Right lobe of liver (tissue), 6 donors: ENCODE measurements around the gene KRTAP10-9. TPM values are rescaled to one million over a fixed set of nuclear protein-coding genes. Genes with fewer than 3 reads are reported as not detected.

ENCODE experiments used
- ATAC-seq, 4 donors: fragments of 200-7000 bp; cut with Tn5 transposase; one replicate each; pipeline ENCODE4 v1.9.1; 2020; ENCODE audit warnings: mild to moderate bottlenecking in 4 of 4, moderate library complexity in 4 of 4
- DNase-seq, 3 donors: peaks; one replicate each; pipeline ENCODE4 v3.0.0-alpha.2; 2020
- H3K27ac ChIP-seq, 3 donors: fragments of 200-600 bp; one replicate each; pipeline ENCODE4 v1.8.0; 2022
- H3K27me3 ChIP-seq, 2 donors: fragments of 200-600 bp; one replicate each; pipeline ENCODE4 v1.8.0; 2022
- H3K36me3 ChIP-seq, 4 donors: fragments of 200-600 bp; sonication (generic) in 1 of 4; one replicate each; pipeline versions ENCODE4 v1.5.1 to v1.8.0; 2017 to 2022; ENCODE audit warnings: control low read depth in 1 of 4
- H3K4me1 ChIP-seq, 4 donors: fragments of 200-600 bp; sonication (generic) in 1 of 4; one replicate each; pipeline versions ENCODE4 v1.5.1 to v1.8.0; 2017 to 2022; ENCODE audit warnings: control low read depth in 1 of 4
- H3K4me3 ChIP-seq, 3 donors: fragments of 200-600 bp; one replicate each; pipeline ENCODE4 v1.8.0; 2022
- H3K9me3 ChIP-seq, 4 donors: fragments of 200-600 bp; sonication (generic) in 1 of 4; one replicate each; pipeline versions ENCODE4 v1.5.1 to v1.8.0; 2017 to 2022; ENCODE audit warnings: control low read depth in 1 of 4
- CTCF ChIP-seq, 4 donors: fragments of 200-600 bp in 3 of 4; fragments of 450-650 bp in 1 of 4; IDR thresholded peaks; one replicate each; pipeline versions ENCODE4 v1.5.1 to v1.8.0; 2016 to 2022; ENCODE audit warnings: antibody characterized with exemption in 4 of 4, mild to moderate bottlenecking in 2 of 4
- POLR2A ChIP-seq: fragments of 450-650 bp; IDR thresholded peaks from one replicate; pipeline ENCODE4 v1.6.1; 2017; ENCODE audit warnings: antibody characterized with exemption, mild to moderate bottlenecking
- WGBS: methylation state at CpG from one replicate; pipeline ENCODE4 v1.1.6; 2018; ENCODE audit warnings: low coverage, low lambda C conversion rate; ENCODE audit not compliant: insufficient coverage; ENCODE audit errors: missing lambda C conversion rate; 5-methylcytosine and 5-hydroxymethylcytosine counted together
- intact Hi-C, 2 donors: fragments of 100-400 bp; cut with DNase I; formaldehyde crosslinking; loops; one replicate each; pipeline versions ENCODE4 v1.11.2 to v1.14.1; 2022
- total RNA-seq, 6 experiments: library from RNA; depleted of rRNA in 2 of 6; stranded (reverse); fragments of >200 nt in 2 of 6; fragmentation: NEBNext Ultra II Directional in 3 of 6; extraction: Animal tissue kit (Norgen Biotek cat#: 25700) in 3 of 6; gene quantifications; one replicate each; pipeline versions ENCODE4 v1.1.0 to v1.2.4, GENCODE V29; 2016 to 2023
- donor health status: DM: no; HTN: yes; CAD: no.
- donor health status: DM: no; HTN: no; CAD: no.
- donor health status: DM: no; HTN: no; CAD: no.
- donor health status: DM: no; HTN: yes; CAD: no.
- donor health status: DM: no; HTN: yes; CAD: no.

The KRTAP10-9 gene
- total RNA-seq, 6 experiments from 2014 or later = not detected

GRCh38 chr21:44648557-44649311 is 21.8 kb downstream of the KRTAP10-9 start:
- peaks cover 0 to 5% (median 2%) of the 10 kb centered on the region in 4 donors for H3K9me3 ChIP-seq
- H3K36me3 ChIP-seq = no peaks in the 10 kb centered on the region
- H3K27ac ChIP-seq = no peak overlapping the region
- intact Hi-C loops = no loop called here
- no peak for DNase-seq
- TF ChIP-seq CTCF (IDR thresholded peaks at IDR 0.05) (no peak), POLR2A (no peak)
- no peak overlapping the region for H3K4me3 ChIP-seq
- peak in 1 of 4 donors; percentile 19 for ATAC-seq
- H3K27me3 ChIP-seq = no peaks in the 10 kb centered on the region
- 64% methylated on average over 3 of the region's 33 CpGs for WGBS
- no peaks in the 10 kb centered on the region for H3K4me1 ChIP-seq

GRCh38 chr21:44649521-44650100 is 22.7 kb downstream of the KRTAP10-9 start:
- H3K4me1 ChIP-seq = no peaks in the 10 kb centered on the region
- H3K27ac ChIP-seq = no peak overlapping the region
- no peaks in the 10 kb centered on the region for H3K27me3 ChIP-seq
- H3K36me3 ChIP-seq = no peaks in the 10 kb centered on the region
- H3K4me3 ChIP-seq = no peak overlapping the region
- no peak for ATAC-seq
- TF ChIP-seq CTCF (IDR thresholded peaks at IDR 0.05) = no peak
- TF ChIP-seq POLR2A = no peak
- intact Hi-C loops = no loop called here
- no peak for DNase-seq
- H3K9me3 ChIP-seq = peaks cover 0 to 5% (median 0%) of the 10 kb centered on the region in 4 donors
- 86% methylated on average over 10 of the region's 18 CpGs for WGBS

GRCh38 chr21:44650265-44650972 is 23.5 kb downstream of the KRTAP10-9 start:
- WGBS = 90% methylated on average over 2 of the region's 20 CpGs
- intact Hi-C loops = no loop called here
- Histone ChIP-seq H3K9me3 (peaks cover 0 to under 1% (median 0%) of the 10 kb centered on the region in 4 donors), H3K4me1 (no peaks in the 10 kb centered on the region), H3K27ac (no peak overlapping the region), H3K4me3 (no peak overlapping the region), H3K27me3 (no peaks in the 10 kb centered on the region), H3K36me3 (no peaks in the 10 kb centered on the region)
- TF ChIP-seq CTCF (IDR thresholded peaks at IDR 0.05) = no peak
- no peak for TF ChIP-seq POLR2A
- ATAC-seq = no peak
- DNase-seq = no peak

- WGBS = 94% methylated on average over 6 of the region's 12 CpGs
- H3K4me3 ChIP-seq = no peak overlapping the region
- intact Hi-C loops = no loop called here
- no peaks in the 10 kb centered on the region for H3K36me3 ChIP-seq
- no peak overlapping the region for H3K27ac ChIP-seq
- no peaks in the 10 kb centered on the region for H3K4me1 ChIP-seq
- no peaks in the 10 kb centered on the region for H3K9me3 ChIP-seq
- DNase-seq (no peak), ATAC-seq (no peak)
- no peak for TF ChIP-seq POLR2A
- TF ChIP-seq CTCF (IDR thresholded peaks at IDR 0.05) = no peak
- no peaks in the 10 kb centered on the region for H3K27me3 ChIP-seq
Measured at GRCh38 chr21:44650973-44651675, 24.2 kb downstream of the KRTAP10-9 start.
